ENCODE results near the gene SLC16A8. TPM values are rescaled to one million over a fixed set of nuclear protein-coding genes. Genes with fewer than 3 reads are reported as not detected.

SLC16A8 gene
- polyA plus RNA-seq, 1 donor (not counting 4 experiments of a cell fraction or from before 2014, with no cell fraction given) = not detected

- H2AFZ ChIP-seq (ENCODE audit: control insufficient read depth, low read length) = no peak overlapping the region
- no peak overlapping the region for H3K9ac ChIP-seq (ENCODE audit: control insufficient read depth, extremely low read depth, insufficient read depth, low read length)
- DNase-seq (ENCODE audit: low read depth, low spot score) (no peak), FAIRE-seq (no peak)
- H3K36me3 ChIP-seq (ENCODE audit: control insufficient read depth in 2 of 2, extremely low read depth in 1 of 2, insufficient read depth in 2 of 2, low read length in 2 of 2) = peaks cover 0 to 5% of the 10 kb centered on the region in 2 experiments
- no peak overlapping the region for H3K4me2 ChIP-seq (ENCODE audit: control insufficient read depth, extremely low read depth, insufficient read depth, low read depth, low read length)
- dilution Hi-C loops (cut with MboI; ENCODE audit: extremely low pct_ligation_motif_present, low sequenced_read_pairs) = no loop called here
- H3K4me3 ChIP-seq (ENCODE audit: control insufficient read depth in 2 of 3, extremely low read depth in 1 of 3, insufficient read depth in 2 of 3, low read depth in 1 of 3, low read length in 3 of 3) = no peak overlapping the region
- H3K79me2 ChIP-seq (ENCODE audit: control insufficient read depth, insufficient read depth, low read length) = no peaks in the 10 kb centered on the region
- H3K4me1 ChIP-seq (ENCODE audit: control insufficient read depth, extremely low read depth, insufficient read depth, low read length) = peaks cover 19% of the 10 kb centered on the region
- no peaks in the 10 kb centered on the region for H3K9me3 ChIP-seq (ENCODE audit: control insufficient read depth, low read depth, low read length)
- TF ChIP-seq CTCF (optimal IDR thresholded peaks at IDR 0.05 in 1 of 3, IDR thresholded peaks at IDR 0.05 in 1 of 3, conservative IDR thresholded peaks at IDR 0.05 in 1 of 3; ENCODE audit: extremely low read depth in 1 of 3, insufficient read depth in 2 of 3, low read length in 3 of 3) = no peak
- no peak for TF ChIP-seq EZH2 (IDR thresholded peaks at IDR 0.05; ENCODE audit: low read length)
- no peak overlapping the region for H3K27ac ChIP-seq (ENCODE audit: control insufficient read depth, insufficient read depth, low read length)
- H3K27me3 ChIP-seq (ENCODE audit: control insufficient read depth, extremely low read depth, insufficient read depth, low read length) = no peaks in the 10 kb centered on the region
- no peaks in the 10 kb centered on the region for H3K9me1 ChIP-seq (ENCODE audit: control insufficient read depth, extremely low read depth, insufficient read depth, low read length)
- no peaks in the 10 kb centered on the region for H4K20me1 ChIP-seq (ENCODE audit: control insufficient read depth, extremely low read depth, insufficient read depth, low read length)
These were observed 45.0 kb upstream of the SLC16A8 start for GRCh38 chr22:38129021-38129420.

GRCh38 chr22:38127869-38128268 is 43.9 kb upstream of the SLC16A8 start:
- Histone ChIP-seq H3K9me3 (ENCODE audit: control insufficient read depth, low read depth, low read length) (no peaks in the 10 kb centered on the region), H3K4me2 (ENCODE audit: control insufficient read depth, extremely low read depth, insufficient read depth, low read depth, low read length) (no peak overlapping the region), H2AFZ (ENCODE audit: control insufficient read depth, low read length) (no peak overlapping the region), H3K27me3 (ENCODE audit: control insufficient read depth, extremely low read depth, insufficient read depth, low read length) (no peaks in the 10 kb centered on the region), H3K27ac (ENCODE audit: control insufficient read depth, insufficient read depth, low read length) (no peak overlapping the region), H3K9me1 (ENCODE audit: control insufficient read depth, extremely low read depth, insufficient read depth, low read length) (no peaks in the 10 kb centered on the region), H3K4me1 (ENCODE audit: control insufficient read depth, extremely low read depth, insufficient read depth, low read length) (peaks cover 19% of the 10 kb centered on the region), H4K20me1 (ENCODE audit: control insufficient read depth, extremely low read depth, insufficient read depth, low read length) (no peaks in the 10 kb centered on the region), H3K9ac (ENCODE audit: control insufficient read depth, extremely low read depth, insufficient read depth, low read length) (no peak overlapping the region), H3K79me2 (ENCODE audit: control insufficient read depth, insufficient read depth, low read length) (no peaks in the 10 kb centered on the region), H3K36me3 (ENCODE audit: control insufficient read depth in 2 of 2, extremely low read depth in 1 of 2, insufficient read depth in 2 of 2, low read length in 2 of 2) (no peaks in the 10 kb centered on the region), H3K4me3 (ENCODE audit: control insufficient read depth in 2 of 3, extremely low read depth in 1 of 3, insufficient read depth in 2 of 3, low read depth in 1 of 3, low read length in 3 of 3) (no peak overlapping the region)
- TF ChIP-seq CTCF (optimal IDR thresholded peaks at IDR 0.05 in 1 of 3, IDR thresholded peaks at IDR 0.05 in 1 of 3, conservative IDR thresholded peaks at IDR 0.05 in 1 of 3; ENCODE audit: extremely low read depth in 1 of 3, insufficient read depth in 2 of 3, low read length in 3 of 3) (no peak), EZH2 (IDR thresholded peaks at IDR 0.05; ENCODE audit: low read length) (no peak)
- FAIRE-seq (no peak), DNase-seq (ENCODE audit: low read depth, low spot score) (no peak)
- dilution Hi-C loops (cut with MboI; ENCODE audit: extremely low pct_ligation_motif_present, low sequenced_read_pairs) = no loop called here

Measured in keratinocyte (primary cell).